HepG2 (cell line): ENCODE results near the gene SYCP2L. TPM values are rescaled to one million over a fixed set of nuclear protein-coding genes. Genes with fewer than 3 reads are reported as not detected.

Experiments
- DPF2 ChIP-seq: sonication (generic); formaldehyde crosslinking; IDR thresholded peaks from 2 replicates; pipeline ENCODE4 v1.4.0; 2020; ENCODE audit warnings: mild to moderate bottlenecking, low read depth, missing genetic modification reagents, borderline replicate concordance
- MED8 ChIP-seq: sonication (generic); formaldehyde crosslinking; IDR thresholded peaks from 2 replicates; pipeline ENCODE4 v1.8.1; 2023; ENCODE audit warnings: mild to moderate bottlenecking, missing genetic modification reagents; ENCODE audit not compliant: insufficient replicate concordance
- PHB2 ChIP-seq: fragments of 450-650 bp; IDR thresholded peaks from 2 replicates; pipeline ENCODE4 v1.6.1; 2018; ENCODE audit not compliant: partially characterized antibody
- RERE ChIP-seq: IDR thresholded peaks from 2 replicates; pipeline ENCODE4 v1.6.1; 2016; ENCODE audit warnings: low read depth, missing genetic modification reagents, missing compliant biosample characterization
- SALL2 ChIP-seq: sonication (generic); formaldehyde crosslinking; IDR thresholded peaks from 2 replicates; pipeline ENCODE4 v1.8.1; 2023; ENCODE audit warnings: mild to moderate bottlenecking, missing genetic modification reagents, inconsistent platforms
- TFDP1 ChIP-seq: IDR thresholded peaks from 2 replicates; pipeline ENCODE4 v1.6.1; 2016; ENCODE audit warnings: missing compliant biosample characterization, missing genetic modification reagents, borderline replicate concordance
- THAP9 ChIP-seq: sonication (generic); formaldehyde crosslinking; IDR thresholded peaks from 2 replicates; pipeline ENCODE4; 2020; ENCODE audit warnings: missing genetic modification reagents, mild to moderate bottlenecking, borderline replicate concordance
- YEATS4 ChIP-seq: sonication (generic); formaldehyde crosslinking; IDR thresholded peaks from 2 replicates; pipeline ENCODE4 v1.4.0; 2020; ENCODE audit warnings: missing genetic modification reagents, borderline replicate concordance
- ZGPAT ChIP-seq: IDR thresholded peaks from 2 replicates; pipeline ENCODE4 v1.6.1; 2016; ENCODE audit warnings: mild to moderate bottlenecking
- ZNF562 ChIP-seq: sonication (generic); formaldehyde crosslinking; IDR thresholded peaks from 2 replicates; pipeline ENCODE4 v1.8.0; 2022; ENCODE audit warnings: missing genetic modification reagents, borderline replicate concordance
- ZNF569 ChIP-seq: sonication (generic); formaldehyde crosslinking; IDR thresholded peaks from 2 replicates; pipeline ENCODE4 v1.5.0; 2020; ENCODE audit warnings: mild to moderate bottlenecking, missing genetic modification reagents, moderate library complexity, borderline replicate concordance
- ZNF615 ChIP-seq: sonication (generic); formaldehyde crosslinking; IDR thresholded peaks from 2 replicates; pipeline ENCODE4 v1.5.0; 2020; ENCODE audit warnings: mild to moderate bottlenecking, missing genetic modification reagents, borderline replicate concordance
- ZNF704 ChIP-seq: sonication (generic); formaldehyde crosslinking; IDR thresholded peaks from 2 replicates; pipeline ENCODE4 v1.8.1; 2023; ENCODE audit warnings: mild to moderate bottlenecking, inconsistent platforms, moderate library complexity, missing genetic modification reagents, borderline replicate concordance
- ZNF720 ChIP-seq: sonication (generic); formaldehyde crosslinking; IDR thresholded peaks from 2 replicates; pipeline ENCODE4 v1.4.0; 2020; ENCODE audit warnings: missing genetic modification reagents
- ZNF790 ChIP-seq: sonication (generic); formaldehyde crosslinking; IDR thresholded peaks from 2 replicates; pipeline ENCODE4 v1.8.0; 2022; ENCODE audit warnings: missing genetic modification reagents, mild to moderate bottlenecking, borderline replicate concordance
- ZNF839 ChIP-seq: sonication (generic); formaldehyde crosslinking; IDR thresholded peaks from 2 replicates; pipeline ENCODE4 v1.4.0; 2020; ENCODE audit warnings: missing genetic modification reagents, mild to moderate bottlenecking, borderline replicate concordance
- polyA plus RNA-seq, 8 experiments: library from polyadenylated mRNA; depleted of rRNA in 3 of 8; stranded (reverse) in 7 of 8; unstranded in 1 of 8; fragments of >200 nt; fragmentation: Illumina TruSeq in 4 of 8; extraction: Trizol in 4 of 8; gene quantifications; 2 replicates each; pipeline versions ENCODE4 v1.2.1 to v1.2.3, GENCODE V29; 2011 to 2016; ENCODE audit warnings: low read depth in 4 of 8, missing spikeins in 1 of 8, mixed read lengths in 1 of 8; ENCODE audit not compliant: insufficient read depth in 1 of 8
- total RNA-seq, 5 experiments: library from RNA; depleted of rRNA; stranded (reverse); fragments of >200 nt; fragmentation: Illumina TruSeq; extraction: Trizol; gene quantifications; 2 replicates each; pipeline ENCODE4 v1.2.3, GENCODE V29; 2016; ENCODE audit warnings: low read depth in 1 of 5

SYCP2L gene
- total and polyA plus RNA-seq, 2 of the 13 experiments (the other 11 are each of a cell fraction or from before 2014, with no cell fraction given): 0.22 to 0.54 TPM

- no peak for TF ChIP-seq ZNF615 (CRISPR knock-in tag)
- no peak for TF ChIP-seq ZNF562 (CRISPR knock-in tag)
- TF ChIP-seq MED8: peak; percentile 39
- TF ChIP-seq ZNF839 (CRISPR knock-in tag): no peak
- TF ChIP-seq RERE: no peak
- TF ChIP-seq ZNF569 (CRISPR knock-in tag): no peak
- no peak for TF ChIP-seq ZNF720 (CRISPR knock-in tag)
- peak; percentile 91 for TF ChIP-seq ZGPAT
- TF ChIP-seq TFDP1 (CRISPR knock-in tag): no peak
- no peak for TF ChIP-seq THAP9
- TF ChIP-seq ZNF790: no peak
- TF ChIP-seq SALL2 (CRISPR knock-in tag): peak; percentile 60; the same call in 1 of the 2 replicates
- TF ChIP-seq ZNF704: peak; percentile 50; the same call in 1 of the 2 replicates
- TF ChIP-seq PHB2: no peak
- peak; percentile 78 for TF ChIP-seq DPF2 (CRISPR knock-in tag)
- TF ChIP-seq YEATS4 (CRISPR knock-in tag): peak; percentile 75; the same call in 1 of the 2 replicates
These were observed 70.6 kb downstream of the SYCP2L start (continued) for GRCh38 chr6:10957414-10957886.
